ENCODE measurements around the gene STX2.
"Not testable (repeated sequence)": the region's sequence is repeated elsewhere in the genome, so short reads cannot be mapped to it uniquely, and the experiment has no call there.

Gene STX2

DNA sequence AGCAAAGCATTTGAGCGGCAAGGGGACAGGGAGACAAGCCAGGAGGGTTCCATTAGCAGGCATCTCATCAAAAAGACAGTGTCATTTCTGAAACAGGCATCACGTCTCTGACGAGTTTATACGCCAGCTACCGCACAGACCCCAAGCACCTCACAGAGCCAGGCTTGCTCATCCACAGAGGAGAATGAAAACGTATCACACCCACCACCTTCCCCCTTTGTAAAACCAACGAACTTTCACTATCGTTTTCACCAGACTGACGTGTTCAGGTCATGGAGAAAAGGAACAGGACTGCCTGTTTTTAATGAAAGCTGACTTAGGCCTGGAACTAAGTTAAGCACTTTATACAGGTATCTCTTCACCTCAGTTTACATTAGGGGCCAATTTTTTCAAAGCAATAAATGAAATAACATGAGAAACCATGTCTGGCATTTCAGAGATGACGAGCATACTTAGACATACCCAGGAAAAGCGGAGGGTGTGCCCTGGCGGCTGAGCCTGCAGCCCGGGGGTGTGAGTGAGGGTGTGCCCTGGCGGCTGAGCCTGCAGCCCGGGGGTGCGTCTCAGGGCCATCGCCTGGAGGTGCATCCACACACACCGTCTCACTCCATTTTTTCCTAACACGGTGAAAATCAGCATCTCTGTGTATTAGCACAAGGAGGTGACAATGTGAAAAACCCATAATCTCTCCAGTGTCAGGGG is 41.9 kb downstream of the STX2 start:
- peaks cover 55% of the 10 kb centered on the region for H3K36me3 ChIP-seq (ENCODE audit: insufficient read depth, low read length)
- H3K9me3 ChIP-seq (ENCODE audit: low read length) = no peaks in the 10 kb centered on the region

DNA sequence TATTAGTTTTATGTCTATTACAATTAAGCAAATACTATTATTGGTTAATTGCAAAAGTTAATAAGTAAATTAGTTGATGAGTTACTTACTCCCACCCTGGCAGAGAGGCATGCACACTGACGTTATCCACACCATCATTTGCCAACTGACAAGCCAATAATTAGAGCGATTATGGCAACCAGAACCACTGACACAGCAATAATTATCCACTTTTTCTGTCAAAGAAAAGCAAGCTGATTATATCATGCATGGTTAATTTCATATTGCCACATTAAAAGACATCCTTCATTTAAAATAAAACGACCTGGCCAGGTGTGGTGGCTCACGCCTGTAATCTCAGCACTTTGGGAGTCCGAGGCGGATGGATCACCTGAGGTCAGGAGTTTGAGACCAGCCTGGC is 43.1 kb downstream of the STX2 start:
- Histone ChIP-seq H3K27me3 (ENCODE audit: insufficient read depth, low read length) (no peaks in the 10 kb centered on the region), H3K4me1 (ENCODE audit: insufficient read depth, low read length) (peaks cover 10% of the 10 kb centered on the region), H3K36me3 (ENCODE audit: insufficient read depth, low read length) (peaks cover 47% of the 10 kb centered on the region), H2AFZ (ENCODE audit: low read depth, low read length) (no peak overlapping the region), H3K4me3 (ENCODE audit: low read length) (no peak overlapping the region), H3K9me3 (ENCODE audit: low read length) (no peaks in the 10 kb centered on the region)

More for the DNA sequence above, 41.9 kb downstream of the STX2 start:
- Histone ChIP-seq H3K27me3 (ENCODE audit: insufficient read depth, low read length) (no peaks in the 10 kb centered on the region), H3K4me3 (ENCODE audit: low read length) (no peak overlapping the region), H2AFZ (ENCODE audit: low read depth, low read length) (no peak overlapping the region), H3K4me1 (ENCODE audit: insufficient read depth, low read length) (no peaks in the 10 kb centered on the region)

DNA sequence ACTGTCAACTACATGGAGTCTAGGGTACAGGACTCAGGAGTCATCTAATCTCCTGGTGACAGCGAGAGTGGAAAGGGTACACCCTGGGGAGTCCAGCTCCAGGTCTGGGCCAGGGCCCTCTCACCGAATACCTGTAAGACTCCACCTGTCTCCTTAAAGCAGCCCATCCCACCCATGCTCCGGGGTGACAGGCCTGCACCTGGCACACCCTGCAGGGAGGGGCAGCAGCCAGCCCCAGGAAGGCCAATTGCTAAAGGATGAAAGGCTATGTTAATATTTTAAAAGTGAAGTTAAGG is 45.5 kb downstream of the STX2 start:
- Histone ChIP-seq H3K4me1 (ENCODE audit: insufficient read depth, low read length) (peaks cover 32% of the 10 kb centered on the region), H3K36me3 (ENCODE audit: insufficient read depth, low read length) (peaks cover 35% of the 10 kb centered on the region), H3K4me3 (ENCODE audit: low read length) (no peak overlapping the region), H2AFZ (ENCODE audit: low read depth, low read length) (no peak overlapping the region), H3K27me3 (ENCODE audit: insufficient read depth, low read length) (no peaks in the 10 kb centered on the region), H3K9me3 (ENCODE audit: low read length) (no peaks in the 10 kb centered on the region)

DNA sequence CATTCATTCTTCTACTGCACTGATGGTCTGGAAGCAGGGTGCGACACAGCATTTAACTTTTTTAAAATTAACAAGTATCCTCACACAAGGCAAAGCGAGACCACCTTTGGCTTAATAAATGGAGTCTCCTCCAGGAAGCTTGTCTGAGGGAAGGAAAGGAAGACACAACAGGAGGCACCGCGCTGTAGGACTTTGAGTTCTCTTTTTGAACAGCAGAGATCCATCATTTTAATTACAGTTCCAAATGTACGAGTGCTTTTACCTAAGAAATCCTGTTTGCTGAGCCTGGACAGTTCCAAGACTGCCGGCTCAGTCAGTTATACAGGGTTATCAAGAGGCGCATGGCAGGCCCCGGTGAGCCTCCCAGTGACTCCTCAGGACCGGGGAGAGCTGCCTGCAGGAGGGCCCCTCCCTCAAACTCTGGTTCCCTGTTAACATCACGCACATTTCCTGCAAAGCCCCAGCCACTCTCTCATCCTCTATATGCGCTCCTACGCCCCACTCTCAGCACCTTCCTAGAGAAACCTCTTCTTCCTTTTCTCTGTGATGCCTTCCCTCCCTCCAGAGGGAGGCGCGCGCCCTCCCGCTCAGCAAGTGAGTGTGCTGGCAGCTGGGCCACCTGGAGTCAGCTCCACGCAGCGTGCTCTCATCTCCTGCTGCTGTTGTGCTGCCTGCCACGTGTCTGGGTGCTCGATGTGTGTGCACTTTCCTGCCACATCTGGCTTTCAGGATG is 46.1 kb downstream of the STX2 start:
- no peak overlapping the region for H2AFZ ChIP-seq (ENCODE audit: low read depth, low read length)
- H3K4me3 ChIP-seq (ENCODE audit: low read length) = no peak overlapping the region
- no peaks in the 10 kb centered on the region for H3K27me3 ChIP-seq (ENCODE audit: insufficient read depth, low read length)
- H3K4me1 ChIP-seq (ENCODE audit: insufficient read depth, low read length) = peaks cover 37% of the 10 kb centered on the region
- H3K9me3 ChIP-seq (ENCODE audit: low read length) = no peaks in the 10 kb centered on the region
- peaks cover 35% of the 10 kb centered on the region for H3K36me3 ChIP-seq (ENCODE audit: insufficient read depth, low read length)

DNA sequence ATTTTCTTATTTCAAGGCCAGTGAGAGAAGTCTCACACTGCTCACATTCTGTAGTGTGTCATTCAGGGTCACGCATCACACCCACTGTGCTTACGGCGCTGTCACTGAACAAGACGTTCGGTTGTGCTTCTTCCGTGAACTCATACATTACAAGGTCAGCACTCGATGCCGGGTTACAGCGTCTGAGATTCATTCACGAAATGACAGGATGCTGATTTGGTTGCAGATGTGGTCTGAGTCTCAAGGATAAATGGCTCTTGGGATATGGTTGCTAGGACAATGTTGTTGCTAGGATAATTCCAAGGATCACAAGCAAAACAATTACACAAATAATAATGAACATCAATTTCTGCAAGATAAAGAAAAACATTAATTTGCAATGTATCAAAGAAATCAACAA is 47.4 kb downstream of the STX2 start:
- Histone ChIP-seq H3K9me3 (ENCODE audit: low read length) (no peaks in the 10 kb centered on the region), H3K27me3 (ENCODE audit: insufficient read depth, low read length) (no peaks in the 10 kb centered on the region), H3K4me3 (ENCODE audit: low read length) (no peak overlapping the region), H3K4me1 (ENCODE audit: insufficient read depth, low read length) (peaks cover 49% of the 10 kb centered on the region), H2AFZ (ENCODE audit: low read depth, low read length) (no peak overlapping the region), H3K36me3 (ENCODE audit: insufficient read depth, low read length) (peaks cover 25% of the 10 kb centered on the region)

DNA sequence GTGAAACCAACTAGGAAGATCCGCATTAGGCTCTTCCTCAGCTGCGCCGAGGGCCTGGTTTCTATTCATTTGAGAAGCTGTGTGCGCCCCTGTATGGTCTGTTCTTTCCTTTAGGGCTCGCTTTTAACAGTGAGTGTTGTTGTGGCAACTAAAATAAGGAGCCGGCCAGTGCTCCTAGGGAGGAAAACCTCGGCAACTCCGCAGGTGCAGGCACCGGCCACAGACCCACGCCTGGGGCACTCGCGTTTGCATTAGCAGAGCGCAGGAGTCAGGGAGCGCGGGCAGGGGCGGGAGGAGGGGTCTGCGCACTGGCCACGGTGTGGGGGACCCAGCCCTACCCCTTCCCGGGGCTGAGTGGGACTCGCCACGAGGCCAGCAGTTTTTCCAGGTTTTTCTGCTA is 50.5 kb downstream of the STX2 start:
- no peaks in the 10 kb centered on the region for H3K9me3 ChIP-seq (ENCODE audit: low read length)
- H3K36me3 ChIP-seq (ENCODE audit: insufficient read depth, low read length) = peaks cover 4% of the 10 kb centered on the region
- no peak overlapping the region for H2AFZ ChIP-seq (ENCODE audit: low read depth, low read length)
- H3K4me1 ChIP-seq (ENCODE audit: insufficient read depth, low read length) = peaks cover 49% of the 10 kb centered on the region
- no peaks in the 10 kb centered on the region for H3K27me3 ChIP-seq (ENCODE audit: insufficient read depth, low read length)
- H3K4me3 ChIP-seq (ENCODE audit: low read length) = no peak overlapping the region

DNA sequence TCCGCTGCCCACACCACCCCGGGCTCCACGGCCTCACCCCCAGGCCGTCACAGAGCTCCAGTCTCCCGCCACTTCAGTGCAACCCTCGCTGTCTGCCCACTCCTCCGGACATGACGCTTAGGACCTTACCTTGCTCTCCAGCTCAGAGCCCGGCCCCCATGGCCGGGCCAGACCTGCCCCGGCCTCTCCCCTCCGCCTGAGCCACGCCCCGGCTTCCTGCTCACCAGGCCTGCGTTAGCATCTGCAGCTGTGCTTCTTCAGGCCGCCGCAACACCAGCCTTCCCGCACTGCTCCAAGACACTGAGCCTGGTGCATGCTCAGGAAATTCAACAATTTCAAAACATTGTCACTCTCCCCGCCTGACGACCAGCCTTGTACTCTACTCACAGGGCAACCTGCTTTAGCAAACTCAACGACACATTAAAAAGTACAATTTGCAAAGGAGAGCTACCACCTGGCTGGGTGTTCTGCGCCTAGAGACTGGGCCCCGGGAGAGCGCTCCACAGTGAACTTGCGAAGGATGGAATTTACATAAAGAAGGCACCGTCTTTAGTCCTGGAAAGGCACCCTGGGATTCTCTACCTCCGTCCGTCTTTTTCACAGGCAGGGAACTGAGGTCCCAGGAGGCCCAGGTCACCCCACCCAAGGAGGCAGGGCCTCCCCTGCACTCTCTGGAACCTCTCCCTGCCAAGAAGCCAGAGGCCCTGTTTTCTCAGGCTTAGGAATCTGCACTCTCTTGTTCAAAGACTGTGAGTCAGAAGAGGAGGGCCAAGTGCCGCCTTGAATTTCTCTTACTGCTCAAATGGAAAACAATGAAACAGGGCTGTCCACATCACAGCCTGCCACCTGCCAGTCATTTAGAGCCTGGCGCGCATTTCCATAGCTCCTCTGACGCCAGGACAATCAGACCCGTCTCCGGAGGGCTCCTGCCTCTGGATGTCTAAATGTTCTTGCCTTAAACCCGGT is 51.3 kb downstream of the STX2 start:
- Histone ChIP-seq H3K4me3 (ENCODE audit: low read length) (no peak overlapping the region), H2AFZ (ENCODE audit: low read depth, low read length) (no peak overlapping the region), H3K4me1 (ENCODE audit: insufficient read depth, low read length) (peaks cover 49% of the 10 kb centered on the region), H3K27me3 (ENCODE audit: insufficient read depth, low read length) (no peaks in the 10 kb centered on the region), H3K36me3 (ENCODE audit: insufficient read depth, low read length) (no peaks in the 10 kb centered on the region), H3K9me3 (ENCODE audit: low read length) (no peaks in the 10 kb centered on the region)

DNA sequence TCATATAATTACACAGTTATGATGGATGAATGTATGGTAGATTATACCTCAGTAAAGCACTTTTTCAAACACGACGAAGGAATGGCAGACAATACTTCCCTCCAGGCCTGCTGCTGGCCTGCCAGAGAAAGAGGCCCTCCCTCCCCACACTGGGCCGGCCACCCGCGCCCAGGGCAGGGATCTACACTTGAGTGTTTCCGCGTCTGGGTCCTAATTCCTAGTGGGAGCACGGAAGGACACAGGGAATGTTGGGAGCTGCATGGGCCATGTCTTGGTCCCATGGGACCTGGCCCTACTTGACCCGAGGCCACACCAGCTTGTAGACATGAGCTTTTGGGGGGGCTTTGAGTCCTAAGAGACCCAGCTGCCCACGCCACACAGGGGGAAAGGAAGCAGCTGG is 52.0 kb downstream of the STX2 start:
- Histone ChIP-seq H3K27me3 (ENCODE audit: insufficient read depth, low read length) (no peaks in the 10 kb centered on the region), H3K4me1 (ENCODE audit: insufficient read depth, low read length) (peaks cover 49% of the 10 kb centered on the region), H3K36me3 (ENCODE audit: insufficient read depth, low read length) (no peaks in the 10 kb centered on the region), H3K4me3 (ENCODE audit: low read length) (no peak overlapping the region), H3K9me3 (ENCODE audit: low read length) (no peaks in the 10 kb centered on the region), H2AFZ (ENCODE audit: low read depth, low read length) (no peak overlapping the region)

DNA sequence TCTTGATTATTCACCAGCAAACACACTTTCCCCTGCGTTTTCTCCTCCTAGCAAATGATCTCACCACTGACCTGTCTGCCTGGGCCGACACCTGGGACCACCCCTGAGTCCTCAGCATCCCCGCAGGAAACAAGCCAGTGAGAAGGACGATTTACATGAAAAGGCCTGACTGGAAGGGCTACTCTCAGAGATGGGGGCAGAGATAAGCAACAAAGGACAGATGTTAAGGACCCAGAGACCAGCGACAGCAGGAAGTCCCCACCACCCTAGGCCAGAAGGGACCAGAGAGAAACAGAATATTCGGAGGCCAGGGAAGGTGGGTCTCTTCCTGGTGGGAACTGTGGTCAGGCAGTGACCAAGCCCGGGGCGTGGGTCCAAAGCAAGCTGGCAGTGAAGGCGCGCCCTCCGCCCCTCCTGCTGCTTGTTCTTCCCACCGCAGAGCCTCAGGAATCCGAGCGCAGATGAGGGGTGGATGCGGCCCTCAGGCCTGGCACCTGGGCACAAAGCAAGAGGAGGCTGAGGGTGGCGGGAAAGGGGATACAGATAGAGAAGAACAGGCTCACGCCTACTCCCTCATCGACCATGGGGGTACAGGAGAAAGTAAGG is 55.8 kb downstream of the STX2 start:
- no peak overlapping the region for H3K4me3 ChIP-seq (ENCODE audit: low read length)
- no peaks in the 10 kb centered on the region for H3K9me3 ChIP-seq (ENCODE audit: low read length)
- no peaks in the 10 kb centered on the region for H3K36me3 ChIP-seq (ENCODE audit: insufficient read depth, low read length)
- H3K27me3 ChIP-seq (ENCODE audit: insufficient read depth, low read length) = no peaks in the 10 kb centered on the region
- peaks cover 14% of the 10 kb centered on the region for H3K4me1 ChIP-seq (ENCODE audit: insufficient read depth, low read length)
- no peak overlapping the region for H2AFZ ChIP-seq (ENCODE audit: low read depth, low read length)

DNA sequence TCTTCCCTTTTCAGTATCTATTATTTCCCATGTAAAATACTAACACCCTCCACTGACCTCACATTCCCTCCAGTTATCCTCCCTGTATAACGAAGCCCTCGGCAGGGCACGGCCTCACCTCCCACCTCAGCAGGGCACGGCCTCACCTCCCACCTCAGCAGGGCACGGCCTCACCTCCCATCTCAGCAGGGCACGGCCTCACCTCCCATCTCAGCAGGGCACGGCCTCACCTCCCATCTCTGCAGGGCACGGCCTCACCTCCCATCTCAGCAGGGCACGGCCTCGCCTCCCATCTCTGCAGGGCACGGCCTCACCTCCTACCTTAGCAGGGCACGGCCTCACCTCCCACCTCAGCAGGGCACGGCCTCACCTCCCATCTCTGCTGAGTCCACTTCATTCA is 56.8 kb downstream of the STX2 start:
- H3K36me3 ChIP-seq (ENCODE audit: insufficient read depth, low read length); H3K4me3 ChIP-seq (ENCODE audit: low read length); H3K4me1 ChIP-seq (ENCODE audit: insufficient read depth, low read length); H2AFZ ChIP-seq (ENCODE audit: low read depth, low read length); H3K27me3 ChIP-seq (ENCODE audit: insufficient read depth, low read length); H3K9me3 ChIP-seq (ENCODE audit: low read length): not testable (repeated sequence)

DNA sequence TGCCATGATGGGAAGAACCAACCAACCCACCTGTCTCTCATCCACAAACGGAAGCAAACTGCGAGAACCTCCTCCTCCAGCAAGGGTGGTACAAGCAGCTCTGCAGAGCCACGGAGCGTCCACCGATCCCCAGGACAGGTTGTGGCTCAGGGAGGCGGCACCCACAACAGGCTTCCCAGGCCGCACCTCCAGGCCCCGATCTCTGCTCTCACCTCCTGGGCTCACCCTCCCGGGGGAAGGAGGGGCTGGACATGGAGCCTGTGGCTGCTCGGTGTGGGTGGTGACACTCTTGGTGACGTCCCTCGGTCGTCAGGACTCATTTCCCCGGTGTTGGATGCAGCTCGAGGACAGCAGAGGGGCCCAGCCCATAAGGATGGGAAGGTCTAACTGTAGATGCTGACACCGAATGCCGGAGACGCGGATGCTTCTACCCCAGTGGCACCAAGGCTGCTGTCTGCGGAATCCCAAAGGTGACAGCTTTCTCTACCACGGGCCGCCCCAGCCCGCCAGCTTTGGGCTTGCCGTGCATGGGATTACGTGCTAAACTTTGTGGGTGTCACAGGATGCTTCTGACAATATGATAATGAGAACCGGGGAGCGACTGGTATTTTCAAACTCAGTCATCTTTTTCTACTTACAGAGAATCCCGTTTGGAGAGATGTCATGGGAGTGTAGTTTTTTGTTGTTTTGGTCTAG is 58.0 kb downstream of the STX2 start:
- no peaks in the 10 kb centered on the region for H3K27me3 ChIP-seq (ENCODE audit: insufficient read depth, low read length)
- no peaks in the 10 kb centered on the region for H3K36me3 ChIP-seq (ENCODE audit: insufficient read depth, low read length)
- H3K4me1 ChIP-seq (ENCODE audit: insufficient read depth, low read length) = peaks cover 4% of the 10 kb centered on the region
- no peak overlapping the region for H3K4me3 ChIP-seq (ENCODE audit: low read length)
- H3K9me3 ChIP-seq (ENCODE audit: low read length) = no peaks in the 10 kb centered on the region
- no peak overlapping the region for H2AFZ ChIP-seq (ENCODE audit: low read depth, low read length)

DNA sequence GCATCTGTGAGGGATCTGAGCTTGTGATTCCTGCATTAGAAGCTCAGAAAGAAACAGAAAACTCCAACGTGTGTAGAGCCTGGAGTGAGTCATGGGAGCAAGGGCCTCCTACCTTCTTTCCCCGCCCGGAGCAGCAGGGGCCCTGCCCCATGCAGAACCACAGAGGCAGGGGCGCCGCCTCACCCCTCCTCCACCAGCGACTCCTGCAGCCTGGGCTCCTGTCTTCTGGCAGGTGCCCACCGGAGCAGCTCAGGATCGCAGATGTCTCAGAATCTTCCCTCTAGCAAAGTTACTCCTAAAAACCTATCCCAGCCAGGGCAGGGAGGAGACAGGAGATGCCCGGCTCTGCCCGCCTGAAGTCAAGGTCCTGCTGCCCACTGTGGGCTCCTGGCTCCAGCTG is 58.7 kb downstream of the STX2 start:
- H3K9me3 ChIP-seq (ENCODE audit: low read length) = no peaks in the 10 kb centered on the region
- H2AFZ ChIP-seq (ENCODE audit: low read depth, low read length) = no peak overlapping the region
- H3K27me3 ChIP-seq (ENCODE audit: insufficient read depth, low read length) = no peaks in the 10 kb centered on the region
- peaks cover 4% of the 10 kb centered on the region for H3K4me1 ChIP-seq (ENCODE audit: insufficient read depth, low read length)
- H3K4me3 ChIP-seq (ENCODE audit: low read length) = no peak overlapping the region
- no peaks in the 10 kb centered on the region for H3K36me3 ChIP-seq (ENCODE audit: insufficient read depth, low read length)
